ENCODE measurements around the gene IL17C. TPM values are rescaled to one million over a fixed set of nuclear protein-coding genes. Genes with fewer than 3 reads are reported as not detected.

IL17C gene
- total and polyA plus RNA-seq, 9 of the 15 experiments (the other 6 are each of a cell fraction or from before 2014, with no cell fraction given), result not detected

DNA sequence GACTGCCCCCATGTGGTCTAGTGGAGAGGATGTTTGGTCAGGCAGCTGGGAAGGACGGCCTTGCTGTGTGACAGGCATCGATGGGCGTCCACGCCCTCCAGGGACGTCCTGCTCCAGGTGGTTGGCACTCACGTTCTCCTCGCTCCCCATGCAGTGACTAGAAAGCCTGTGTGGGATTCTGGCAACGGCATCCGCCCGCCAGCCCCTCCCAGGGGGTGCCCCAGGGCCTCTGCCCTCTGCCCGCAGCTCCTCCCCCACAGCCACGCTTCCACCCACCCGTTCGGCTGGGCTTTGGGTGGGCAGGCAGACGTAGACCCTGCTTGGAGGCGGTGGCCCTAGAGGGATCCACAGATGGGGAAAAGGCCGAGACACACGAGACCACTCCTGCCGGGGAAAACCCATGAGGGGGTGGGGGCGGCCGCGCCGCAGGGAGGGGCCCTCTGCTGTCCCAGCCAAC, 4.7 kb upstream of the IL17C start (continued):
- TF ChIP-seq, protein P1, sequence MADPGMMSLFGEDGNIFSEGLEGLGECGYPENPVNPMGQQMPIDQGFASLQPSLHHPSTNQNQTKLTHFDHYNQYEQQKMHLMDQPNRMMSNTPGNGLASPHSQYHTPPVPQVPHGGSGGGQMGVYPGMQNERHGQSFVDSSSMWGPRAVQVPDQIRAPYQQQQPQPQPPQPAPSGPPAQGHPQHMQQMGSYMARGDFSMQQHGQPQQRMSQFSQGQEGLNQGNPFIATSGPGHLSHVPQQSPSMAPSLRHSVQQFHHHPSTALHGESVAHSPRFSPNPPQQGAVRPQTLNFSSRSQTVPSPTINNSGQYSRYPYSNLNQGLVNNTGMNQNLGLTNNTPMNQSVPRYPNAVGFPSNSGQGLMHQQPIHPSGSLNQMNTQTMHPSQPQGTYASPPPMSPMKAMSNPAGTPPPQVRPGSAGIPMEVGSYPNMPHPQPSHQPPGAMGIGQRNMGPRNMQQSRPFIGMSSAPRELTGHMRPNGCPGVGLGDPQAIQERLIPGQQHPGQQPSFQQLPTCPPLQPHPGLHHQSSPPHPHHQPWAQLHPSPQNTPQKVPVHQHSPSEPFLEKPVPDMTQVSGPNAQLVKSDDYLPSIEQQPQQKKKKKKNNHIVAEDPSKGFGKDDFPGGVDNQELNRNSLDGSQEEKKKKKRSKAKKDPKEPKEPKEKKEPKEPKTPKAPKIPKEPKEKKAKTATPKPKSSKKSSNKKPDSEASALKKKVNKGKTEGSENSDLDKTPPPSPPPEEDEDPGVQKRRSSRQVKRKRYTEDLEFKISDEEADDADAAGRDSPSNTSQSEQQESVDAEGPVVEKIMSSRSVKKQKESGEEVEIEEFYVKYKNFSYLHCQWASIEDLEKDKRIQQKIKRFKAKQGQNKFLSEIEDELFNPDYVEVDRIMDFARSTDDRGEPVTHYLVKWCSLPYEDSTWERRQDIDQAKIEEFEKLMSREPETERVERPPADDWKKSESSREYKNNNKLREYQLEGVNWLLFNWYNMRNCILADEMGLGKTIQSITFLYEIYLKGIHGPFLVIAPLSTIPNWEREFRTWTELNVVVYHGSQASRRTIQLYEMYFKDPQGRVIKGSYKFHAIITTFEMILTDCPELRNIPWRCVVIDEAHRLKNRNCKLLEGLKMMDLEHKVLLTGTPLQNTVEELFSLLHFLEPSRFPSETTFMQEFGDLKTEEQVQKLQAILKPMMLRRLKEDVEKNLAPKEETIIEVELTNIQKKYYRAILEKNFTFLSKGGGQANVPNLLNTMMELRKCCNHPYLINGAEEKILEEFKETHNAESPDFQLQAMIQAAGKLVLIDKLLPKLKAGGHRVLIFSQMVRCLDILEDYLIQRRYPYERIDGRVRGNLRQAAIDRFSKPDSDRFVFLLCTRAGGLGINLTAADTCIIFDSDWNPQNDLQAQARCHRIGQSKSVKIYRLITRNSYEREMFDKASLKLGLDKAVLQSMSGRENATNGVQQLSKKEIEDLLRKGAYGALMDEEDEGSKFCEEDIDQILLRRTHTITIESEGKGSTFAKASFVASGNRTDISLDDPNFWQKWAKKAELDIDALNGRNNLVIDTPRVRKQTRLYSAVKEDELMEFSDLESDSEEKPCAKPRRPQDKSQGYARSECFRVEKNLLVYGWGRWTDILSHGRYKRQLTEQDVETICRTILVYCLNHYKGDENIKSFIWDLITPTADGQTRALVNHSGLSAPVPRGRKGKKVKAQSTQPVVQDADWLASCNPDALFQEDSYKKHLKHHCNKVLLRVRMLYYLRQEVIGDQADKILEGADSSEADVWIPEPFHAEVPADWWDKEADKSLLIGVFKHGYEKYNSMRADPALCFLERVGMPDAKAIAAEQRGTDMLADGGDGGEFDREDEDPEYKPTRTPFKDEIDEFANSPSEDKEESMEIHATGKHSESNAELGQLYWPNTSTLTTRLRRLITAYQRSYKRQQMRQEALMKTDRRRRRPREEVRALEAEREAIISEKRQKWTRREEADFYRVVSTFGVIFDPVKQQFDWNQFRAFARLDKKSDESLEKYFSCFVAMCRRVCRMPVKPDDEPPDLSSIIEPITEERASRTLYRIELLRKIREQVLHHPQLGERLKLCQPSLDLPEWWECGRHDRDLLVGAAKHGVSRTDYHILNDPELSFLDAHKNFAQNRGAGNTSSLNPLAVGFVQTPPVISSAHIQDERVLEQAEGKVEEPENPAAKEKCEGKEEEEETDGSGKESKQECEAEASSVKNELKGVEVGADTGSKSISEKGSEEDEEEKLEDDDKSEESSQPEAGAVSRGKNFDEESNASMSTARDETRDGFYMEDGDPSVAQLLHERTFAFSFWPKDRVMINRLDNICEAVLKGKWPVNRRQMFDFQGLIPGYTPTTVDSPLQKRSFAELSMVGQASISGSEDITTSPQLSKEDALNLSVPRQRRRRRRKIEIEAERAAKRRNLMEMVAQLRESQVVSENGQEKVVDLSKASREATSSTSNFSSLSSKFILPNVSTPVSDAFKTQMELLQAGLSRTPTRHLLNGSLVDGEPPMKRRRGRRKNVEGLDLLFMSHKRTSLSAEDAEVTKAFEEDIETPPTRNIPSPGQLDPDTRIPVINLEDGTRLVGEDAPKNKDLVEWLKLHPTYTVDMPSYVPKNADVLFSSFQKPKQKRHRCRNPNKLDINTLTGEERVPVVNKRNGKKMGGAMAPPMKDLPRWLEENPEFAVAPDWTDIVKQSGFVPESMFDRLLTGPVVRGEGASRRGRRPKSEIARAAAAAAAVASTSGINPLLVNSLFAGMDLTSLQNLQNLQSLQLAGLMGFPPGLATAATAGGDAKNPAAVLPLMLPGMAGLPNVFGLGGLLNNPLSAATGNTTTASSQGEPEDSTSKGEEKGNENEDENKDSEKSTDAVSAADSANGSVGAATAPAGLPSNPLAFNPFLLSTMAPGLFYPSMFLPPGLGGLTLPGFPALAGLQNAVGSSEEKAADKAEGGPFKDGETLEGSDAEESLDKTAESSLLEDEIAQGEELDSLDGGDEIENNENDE (IDR thresholded peaks at IDR 0.05; ENCODE audit: low read depth, low read length), result no peak
- TF ChIP-seq, protein P2, sequence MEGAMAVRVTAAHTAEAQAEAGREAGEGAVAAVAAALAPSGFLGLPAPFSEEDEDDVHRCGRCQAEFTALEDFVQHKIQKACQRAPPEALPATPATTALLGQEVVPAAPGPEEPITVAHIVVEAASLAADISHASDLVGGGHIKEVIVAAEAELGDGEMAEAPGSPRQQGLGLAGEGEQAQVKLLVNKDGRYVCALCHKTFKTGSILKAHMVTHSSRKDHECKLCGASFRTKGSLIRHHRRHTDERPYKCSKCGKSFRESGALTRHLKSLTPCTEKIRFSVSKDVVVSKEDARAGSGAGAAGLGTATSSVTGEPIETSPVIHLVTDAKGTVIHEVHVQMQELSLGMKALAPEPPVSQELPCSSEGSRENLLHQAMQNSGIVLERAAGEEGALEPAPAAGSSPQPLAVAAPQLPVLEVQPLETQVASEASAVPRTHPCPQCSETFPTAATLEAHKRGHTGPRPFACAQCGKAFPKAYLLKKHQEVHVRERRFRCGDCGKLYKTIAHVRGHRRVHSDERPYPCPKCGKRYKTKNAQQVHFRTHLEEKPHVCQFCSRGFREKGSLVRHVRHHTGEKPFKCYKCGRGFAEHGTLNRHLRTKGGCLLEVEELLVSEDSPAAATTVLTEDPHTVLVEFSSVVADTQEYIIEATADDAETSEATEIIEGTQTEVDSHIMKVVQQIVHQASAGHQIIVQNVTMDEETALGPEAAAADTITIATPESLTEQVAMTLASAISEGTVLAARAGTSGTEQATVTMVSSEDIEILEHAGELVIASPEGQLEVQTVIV (CRISPR knock-in tag; IDR thresholded peaks at IDR 0.05; ENCODE audit: borderline replicate concordance), result no peak
- TF ChIP-seq RBBP5 (IDR thresholded peaks at IDR 0.05; ENCODE audit: borderline replicate concordance, insufficient read depth, low read length, poor library complexity, severe bottlenecking) (no peak), CBX2 (IDR thresholded peaks at IDR 0.05; ENCODE audit: insufficient read depth, low read length, poor library complexity, severe bottlenecking) (no peak), DMBX1 (CRISPR knock-in tag; IDR thresholded peaks at IDR 0.05; ENCODE audit: borderline replicate concordance) (no peak), MNT (conservative IDR thresholded peaks at IDR 0.05) (no peak), ATF4 (CRISPR knock-in tag; IDR thresholded peaks at IDR 0.05) (no peak)
- TF ChIP-seq, protein P3, sequence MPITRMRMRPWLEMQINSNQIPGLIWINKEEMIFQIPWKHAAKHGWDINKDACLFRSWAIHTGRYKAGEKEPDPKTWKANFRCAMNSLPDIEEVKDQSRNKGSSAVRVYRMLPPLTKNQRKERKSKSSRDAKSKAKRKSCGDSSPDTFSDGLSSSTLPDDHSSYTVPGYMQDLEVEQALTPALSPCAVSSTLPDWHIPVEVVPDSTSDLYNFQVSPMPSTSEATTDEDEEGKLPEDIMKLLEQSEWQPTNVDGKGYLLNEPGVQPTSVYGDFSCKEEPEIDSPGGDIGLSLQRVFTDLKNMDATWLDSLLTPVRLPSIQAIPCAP (CRISPR knock-in tag; IDR thresholded peaks at IDR 0.05; ENCODE audit: borderline replicate concordance), result no peak

Data from K562 (cell line).